GM12891 (cell line): Measurements from ENCODE around the gene GABBR2.

Source experiments
- DNase-seq: peaks from one replicate; pipeline ENCODE4 v3.0.0; 2011; ENCODE audit warnings: low spot score; ENCODE audit not compliant: insufficient read length
- FAIRE-seq: peaks from 2 replicates; lab custom pipeline; 2011; peaks lifted over from hg19 to GRCh38; lab: Jason Lieb, UNC
- PAX5 ChIP-seq: IDR thresholded peaks from 2 replicates; pipeline ENCODE4 v1.6.1; 2011; ENCODE audit warnings: low read length, moderate library complexity, mild to moderate bottlenecking; ENCODE audit not compliant: insufficient read depth, severe bottlenecking
- POLR2A ChIP-seq: IDR thresholded peaks from 2 replicates; pipeline ENCODE4 v1.6.1; 2011; ENCODE audit warnings: low read depth, low read length, control low read depth
- POLR2AphosphoS5 ChIP-seq: IDR thresholded peaks from 2 replicates; pipeline ENCODE4 v1.6.1; 2011; ENCODE audit warnings: low read depth, low read length, control low read depth
- POU2F2 ChIP-seq: IDR thresholded peaks from 2 replicates; pipeline ENCODE4 v1.6.1; 2011; ENCODE audit warnings: low read depth, mild to moderate bottlenecking, control low read depth, low read length, moderate library complexity
- SPI1 ChIP-seq: IDR thresholded peaks from 2 replicates; pipeline ENCODE4 v1.6.1; 2011; ENCODE audit warnings: low read depth, low read length, control low read depth
- TAF1 ChIP-seq: IDR thresholded peaks from 2 replicates; pipeline ENCODE4 v1.6.1; 2011; ENCODE audit warnings: low read depth, low read length, control low read depth

GABBR2 gene

DNA sequence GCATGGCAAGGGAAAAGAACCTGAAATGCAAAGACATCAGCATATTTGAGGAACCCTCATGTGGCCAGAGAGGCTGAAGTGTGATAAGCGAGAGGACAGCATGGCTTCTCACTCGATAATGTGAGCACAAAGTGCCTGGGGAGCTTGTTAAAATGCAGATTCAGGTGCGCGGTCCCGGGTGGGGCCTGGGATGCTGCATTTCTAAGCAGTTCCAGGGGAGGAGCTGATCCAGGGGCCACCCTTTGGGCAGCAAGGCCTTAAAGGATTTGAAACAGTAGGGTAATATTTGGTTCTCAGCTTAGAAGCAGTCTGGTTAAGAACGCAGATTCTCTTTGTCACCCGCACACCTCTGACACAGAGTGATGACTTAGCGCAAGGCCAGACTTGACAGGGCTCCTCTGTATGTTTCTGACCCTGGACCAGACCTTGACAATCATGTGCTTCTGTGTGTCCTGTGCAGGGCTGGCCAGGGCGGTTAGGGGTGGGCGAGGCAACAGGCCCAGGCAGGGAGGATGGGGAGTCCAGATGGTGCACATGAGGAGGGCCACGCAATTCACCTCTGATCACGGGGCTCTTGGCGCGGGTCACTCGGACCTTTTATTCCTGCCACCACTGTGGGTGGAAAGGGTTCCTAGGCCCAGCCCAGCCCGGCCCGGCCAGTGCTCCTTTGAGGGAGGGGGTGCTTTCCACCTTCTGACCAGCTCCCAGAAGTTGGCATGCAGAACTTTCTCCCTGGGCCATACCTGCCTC, 390.5 kb downstream of the GABBR2 start:
- FAIRE-seq: no peak

DNA sequence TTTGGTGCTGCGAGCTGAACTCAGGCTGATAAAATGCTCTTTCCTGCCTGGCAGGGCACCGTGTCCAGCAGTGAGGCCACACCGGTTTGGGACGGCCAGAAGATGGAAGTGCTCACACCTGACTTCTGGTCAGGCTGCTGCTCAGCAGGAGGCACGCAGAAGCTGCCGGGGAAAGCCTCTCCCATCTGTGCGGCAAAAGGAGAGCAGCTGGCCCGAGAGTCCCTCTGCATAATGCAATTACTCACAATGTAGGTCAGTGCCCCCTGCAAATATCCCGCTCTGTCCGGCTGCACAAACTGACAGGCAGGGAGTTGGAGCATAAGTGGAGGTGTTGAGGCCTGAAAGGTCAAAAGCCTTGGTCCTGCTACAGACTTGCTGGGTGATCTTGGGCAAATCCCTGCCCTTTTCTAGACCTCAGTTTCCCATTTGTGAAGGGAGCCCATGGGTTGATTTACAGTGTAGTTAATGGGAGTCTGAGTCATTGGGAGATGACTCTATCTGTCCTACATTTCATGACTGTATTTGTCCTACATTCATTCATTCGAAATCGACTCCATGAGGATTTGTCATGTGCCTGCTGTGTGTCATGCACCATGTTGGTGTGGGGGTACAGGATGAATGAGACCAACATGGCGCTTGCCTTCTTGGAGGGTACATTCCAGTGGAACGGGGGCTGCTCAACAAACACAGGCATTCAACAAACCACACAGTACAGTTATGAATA, 391.4 kb downstream of the GABBR2 start:
- FAIRE-seq (no peak), DNase-seq (no peak)
- TF ChIP-seq PAX5 (no peak), POLR2AphosphoS5 (no peak), SPI1 (no peak), TAF1 (no peak), POU2F2 (no peak), POLR2A (no peak)

More for the DNA sequence above, 390.5 kb downstream of the GABBR2 start:
- no peak for DNase-seq
- TF ChIP-seq POLR2A: no peak
- no peak for TF ChIP-seq POU2F2
- no peak for TF ChIP-seq SPI1
- no peak for TF ChIP-seq PAX5
- no peak for TF ChIP-seq POLR2AphosphoS5
- no peak for TF ChIP-seq TAF1

DNA sequence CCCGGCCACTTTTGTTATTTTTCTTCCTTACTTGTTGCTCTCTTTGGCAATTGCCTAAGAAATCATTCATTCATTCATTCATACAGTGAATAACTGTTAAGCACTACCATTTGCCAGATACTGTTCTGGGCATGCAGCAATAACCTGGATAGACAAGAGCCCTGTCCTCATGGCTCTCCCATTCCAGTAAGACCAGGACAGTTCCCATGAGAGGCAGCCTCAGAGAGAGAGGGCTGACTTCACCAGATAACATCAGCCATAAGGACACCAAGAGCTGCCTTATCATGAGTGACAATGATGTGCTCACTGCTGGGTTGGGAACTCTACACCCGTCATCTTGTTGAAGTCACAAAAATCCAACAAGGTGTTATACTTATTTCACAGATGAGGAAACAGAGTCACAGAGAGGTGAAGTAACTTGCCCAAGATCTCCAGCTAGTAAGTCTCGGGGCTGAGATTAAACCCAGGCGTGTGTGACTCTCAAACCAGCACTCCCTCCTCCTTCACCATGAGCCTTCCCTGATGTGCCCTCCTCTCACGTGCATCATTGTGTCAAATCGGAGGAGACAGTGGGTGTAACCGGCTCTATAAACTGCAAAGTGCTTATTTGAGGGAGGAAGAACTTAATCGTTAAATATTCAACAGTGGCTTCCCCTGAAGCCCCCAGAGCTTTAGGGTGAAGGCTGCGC, 392.1 kb downstream of the GABBR2 start:
- no peak for DNase-seq
- no peak for FAIRE-seq
- TF ChIP-seq TAF1: no peak
- TF ChIP-seq POLR2AphosphoS5: no peak
- TF ChIP-seq POU2F2: no peak
- no peak for TF ChIP-seq POLR2A
- TF ChIP-seq SPI1: no peak
- TF ChIP-seq PAX5: no peak

DNA sequence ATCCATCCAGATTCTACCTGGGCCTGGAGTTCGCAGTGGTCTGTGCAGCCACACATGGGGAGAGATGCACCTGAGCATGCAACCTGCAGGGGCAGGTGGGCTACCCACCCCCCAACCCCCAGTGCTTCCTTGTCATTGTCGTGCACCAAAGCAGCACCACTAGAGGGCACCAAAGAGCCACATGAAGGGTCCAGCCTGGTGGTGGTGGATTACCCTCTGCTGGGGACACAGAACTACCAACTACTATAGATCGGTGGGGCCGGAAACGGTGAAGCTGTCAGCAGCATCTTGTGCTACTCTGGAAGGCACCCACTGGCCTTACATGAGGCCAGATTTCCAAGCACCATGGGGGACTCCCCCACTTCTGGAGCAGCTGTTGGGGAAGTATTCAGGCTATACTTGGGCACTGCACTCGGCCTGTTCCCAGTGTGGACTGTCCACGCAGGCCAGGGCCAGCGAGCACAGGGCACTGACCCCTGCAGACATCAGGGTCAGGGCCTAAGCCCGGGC, 393.1 kb downstream of the GABBR2 start:
- TF ChIP-seq POU2F2: peak; percentile 48; the same call in 1 of the 2 replicates
- no peak for TF ChIP-seq TAF1
- DNase-seq: peak; percentile 81
- FAIRE-seq: peak; percentile 92

DNA sequence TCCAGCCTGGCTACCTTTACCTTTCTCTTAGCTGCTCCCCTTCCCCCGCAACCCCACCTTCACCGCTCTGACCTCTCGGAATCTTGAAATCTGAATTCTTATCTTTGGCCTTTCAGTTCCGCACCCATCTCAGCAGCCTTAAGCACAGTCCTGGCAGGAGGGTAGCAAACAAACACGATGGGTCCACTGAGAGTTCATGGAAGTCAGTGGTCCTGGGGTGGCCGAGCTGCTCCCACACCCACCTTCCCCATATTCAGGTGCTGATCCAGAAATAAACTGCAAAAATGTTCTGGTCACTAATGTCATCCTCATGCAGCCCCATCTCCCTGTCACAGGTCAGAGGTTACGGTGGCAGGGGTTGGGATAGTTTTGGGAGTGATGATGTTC, 393.7 kb downstream of the GABBR2 start:
- DNase-seq (no peak), FAIRE-seq (no peak)
- no peak for TF ChIP-seq POU2F2

DNA sequence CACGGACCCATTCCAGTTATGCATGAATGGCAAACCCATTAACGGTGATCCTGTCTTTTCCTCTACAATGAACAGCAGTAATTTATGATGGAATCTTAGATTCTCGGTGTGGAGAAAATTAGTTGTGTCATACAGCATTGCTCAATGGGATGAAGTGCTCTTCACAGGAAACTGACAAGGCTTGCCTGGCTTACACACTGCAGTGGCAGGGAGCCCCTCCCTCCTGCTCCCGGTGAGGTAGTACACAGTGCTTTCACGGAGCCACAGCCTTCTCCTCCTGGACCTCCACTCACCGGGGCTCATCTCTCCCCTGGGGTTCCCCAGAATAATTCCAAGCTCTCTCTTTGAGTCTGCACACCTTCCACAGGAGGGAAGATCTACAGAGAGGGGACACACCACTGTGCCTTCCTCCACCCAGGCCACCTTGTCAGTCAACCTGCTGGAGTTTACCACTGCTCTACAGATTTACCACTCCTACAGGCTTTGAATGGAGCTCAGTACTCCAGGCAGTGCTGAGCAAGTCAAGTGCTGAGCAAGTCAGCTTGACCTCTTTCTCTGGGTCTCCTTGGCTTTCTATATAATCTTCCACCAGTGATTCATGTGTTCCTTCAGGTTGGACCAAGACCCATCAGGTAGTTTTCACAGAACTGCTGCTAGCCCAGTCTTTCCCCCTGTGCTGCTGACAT, 394.2 kb downstream of the GABBR2 start:
- DNase-seq (no peak), FAIRE-seq (no peak)
- TF ChIP-seq POU2F2: no peak
- TF ChIP-seq POLR2A: no peak
- TF ChIP-seq PAX5: no peak
- no peak for TF ChIP-seq SPI1

DNA sequence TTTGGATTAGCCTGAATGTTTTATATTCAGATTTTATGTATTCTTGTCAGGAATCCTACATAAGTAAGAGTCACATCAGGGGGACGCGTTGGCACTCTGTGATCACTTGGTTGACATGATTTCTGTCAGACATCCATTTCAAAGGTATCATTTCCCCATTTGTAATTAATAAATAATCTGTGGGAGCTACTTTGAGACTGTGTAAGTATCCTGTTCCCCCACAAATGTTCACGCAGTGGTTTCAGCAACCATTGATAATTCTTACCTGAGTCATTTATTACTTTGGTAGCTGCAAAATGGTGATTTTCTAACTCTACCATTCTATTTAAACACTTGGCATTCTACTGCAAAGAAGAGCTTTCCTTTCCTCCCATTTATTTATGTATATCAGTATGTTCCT, 396.4 kb downstream of the GABBR2 start:
- no peak for FAIRE-seq

DNA sequence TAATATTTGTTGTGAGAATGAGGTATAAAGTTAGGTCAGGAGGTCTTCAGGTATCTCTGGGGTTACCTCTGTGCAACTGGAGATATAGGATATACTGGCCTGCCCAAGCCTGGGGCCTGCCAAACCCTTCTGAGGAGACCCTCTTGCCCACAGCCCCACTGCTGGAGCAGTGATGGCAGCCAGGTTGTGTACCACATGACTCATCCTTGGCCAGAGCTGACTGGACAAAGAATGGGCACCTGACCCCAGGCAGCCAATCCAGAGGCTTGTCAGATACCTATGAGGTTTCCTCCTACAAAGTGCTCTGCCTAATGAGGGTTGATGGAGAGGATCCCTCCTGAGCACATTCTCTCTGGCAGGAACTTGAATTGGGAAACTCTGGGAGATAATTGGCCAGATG, 397.2 kb downstream of the GABBR2 start:
- FAIRE-seq: no peak
- TF ChIP-seq POU2F2 (no peak), TAF1 (no peak), POLR2AphosphoS5 (no peak), SPI1 (no peak), POLR2A (no peak), PAX5 (no peak)
- no peak for DNase-seq

More for the DNA sequence above, 396.4 kb downstream of the GABBR2 start:
- DNase-seq: no peak
- TF ChIP-seq POLR2AphosphoS5: no peak
- no peak for TF ChIP-seq PAX5
- TF ChIP-seq POU2F2: no peak
- TF ChIP-seq POLR2A: no peak
- TF ChIP-seq TAF1: no peak
- TF ChIP-seq SPI1: no peak
